ENCODE data around the gene ADAT1. TPM values are rescaled to one million over a fixed set of nuclear protein-coding genes. Genes with fewer than 3 reads are reported as not detected.

The ADAT1 gene
- total and polyA plus RNA-seq, 2 of the 13 experiments (the other 11 are each of a cell fraction or from before 2014, with no cell fraction given) = 18.4 to 40.8 TPM

- TF ChIP-seq ZNF614 (CRISPR knock-in tag; IDR thresholded peaks at IDR 0.05; ENCODE audit: borderline replicate concordance) = no peak
- TF ChIP-seq ZFAT (CRISPR knock-in tag; conservative IDR thresholded peaks at IDR 0.05) = no peak
- TF ChIP-seq XRCC5 (optimal IDR thresholded peaks at IDR 0.05; ENCODE audit: low read length) = no peak
- TF ChIP-seq AKAP8 (CRISPR knock-in tag; IDR thresholded peaks at IDR 0.05) = no peak
- TF ChIP-seq KIAA2018 (CRISPR knock-in tag; IDR thresholded peaks at IDR 0.05; ENCODE audit: borderline replicate concordance) = no peak
- TF ChIP-seq HHEX (CRISPR knock-in tag; IDR thresholded peaks at IDR 0.05) = no peak
- TF ChIP-seq ZNF331 (CRISPR knock-in tag; IDR thresholded peaks at IDR 0.05) = no peak
- no peak for TF ChIP-seq ZNF382 (CRISPR knock-in tag; IDR thresholded peaks at IDR 0.05; ENCODE audit: borderline replicate concordance)
- TF ChIP-seq DPF2 (CRISPR knock-in tag; IDR thresholded peaks at IDR 0.05; ENCODE audit: borderline replicate concordance, low read depth) = no peak
- no peak for TF ChIP-seq TEAD2 (CRISPR knock-in tag; IDR thresholded peaks at IDR 0.05)
- no peak for TF ChIP-seq ZNF691 (CRISPR knock-in tag; IDR thresholded peaks at IDR 0.05; ENCODE audit: borderline replicate concordance, low read depth)
- 0 out of 2 replicates have a peak, but pooled peaks have one; percentile 17 for TF ChIP-seq ZNF20 (CRISPR knock-in tag; IDR thresholded peaks at IDR 0.05)
- TF ChIP-seq SALL2 (CRISPR knock-in tag; IDR thresholded peaks at IDR 0.05) = no peak
- TF ChIP-seq FOXO4 (CRISPR knock-in tag; conservative IDR thresholded peaks at IDR 0.05) = no peak
- TF ChIP-seq HDAC1 (CRISPR knock-in tag; IDR thresholded peaks at IDR 0.05) = 0 out of 2 replicates have a peak, but pooled peaks have one; percentile 21
- no peak for TF ChIP-seq PBX3 (CRISPR knock-in tag; IDR thresholded peaks at IDR 0.05; ENCODE audit: borderline replicate concordance)
- no peak for TF ChIP-seq GATA4 (IDR thresholded peaks at IDR 0.05; ENCODE audit: borderline replicate concordance, low read depth)
- TF ChIP-seq ZNF253 (CRISPR knock-in tag; IDR thresholded peaks at IDR 0.05; ENCODE audit: borderline replicate concordance) = no peak
These were observed 25.4 kb upstream of the ADAT1 start (continued) for GRCh38 chr16:75648265-75649076.
